ENCODE results near the gene RPL13A. TPM values are rescaled to one million over a fixed set of nuclear protein-coding genes. Genes with fewer than 3 reads are reported as not detected.
"Not testable (repeated sequence)": the region's sequence is repeated elsewhere in the genome, so short reads cannot be mapped to it uniquely, and the experiment has no call there.

The RPL13A gene
- total RNA-seq, 2 donors from 2014 or later, result 4,603 to 5,026 TPM

GRCh38 chr19:49447485-49448431, 39.6 kb upstream of the RPL13A start:
- Mint-ChIP-seq H3K4me1 (ENCODE audit: low read depth) (peaks cover 46% of the 10 kb centered on the region), H3K27me3 (ENCODE audit: low read depth) (peaks cover under 1% of the 10 kb centered on the region), H3K27ac (no peak overlapping the region), H3K9me3 (no peaks in the 10 kb centered on the region), H3K4me3 (no peak overlapping the region), H3K36me3 (ENCODE audit: insufficient read depth in 2 of 2) (peaks cover 10 to 25% of the 10 kb centered on the region in 2 donors)
- ATAC-seq (replicated peaks in 1 of 2) (no peak), DNase-seq (peak in 1 of 2 donors; percentile 36)

GRCh38 chr19:49448432-49448786, 39.0 kb upstream of the RPL13A start:
- H3K36me3 Mint-ChIP-seq (ENCODE audit: insufficient read depth in 2 of 2), result peaks cover 10 to 25% of the 10 kb centered on the region in 2 donors
- no peaks in the 10 kb centered on the region for H3K27me3 Mint-ChIP-seq (ENCODE audit: low read depth)

GRCh38 chr19:49450405-49450804, 37.0 kb upstream of the RPL13A start:
- ATAC-seq (replicated peaks in 1 of 2) (no peak), DNase-seq (no peak)
- no peaks in the 10 kb centered on the region for H3K27me3 Mint-ChIP-seq (ENCODE audit: low read depth)
- H3K4me3 Mint-ChIP-seq, result peak overlapping the region; percentile 98
- peaks cover 10 to 26% of the 10 kb centered on the region in 2 donors for H3K36me3 Mint-ChIP-seq (ENCODE audit: insufficient read depth in 2 of 2)
- no peaks in the 10 kb centered on the region for H3K9me3 Mint-ChIP-seq
- H3K4me1 Mint-ChIP-seq (ENCODE audit: low read depth), result peaks cover 44% of the 10 kb centered on the region
- peak overlapping the region; percentile 97 for H3K27ac Mint-ChIP-seq

More at GRCh38 chr19:49448432-49448786, 39.0 kb upstream of the RPL13A start:
- no peak for DNase-seq
- peak overlapping the region in 1 of 2 donors; percentile 22 for H3K4me3 Mint-ChIP-seq
- H3K4me1 Mint-ChIP-seq (ENCODE audit: low read depth), result peaks cover 50% of the 10 kb centered on the region
- peak overlapping the region; percentile 61 for H3K27ac Mint-ChIP-seq
- H3K9me3 Mint-ChIP-seq, result no peaks in the 10 kb centered on the region
- ATAC-seq (replicated peaks in 1 of 2), result no peak

DNA sequence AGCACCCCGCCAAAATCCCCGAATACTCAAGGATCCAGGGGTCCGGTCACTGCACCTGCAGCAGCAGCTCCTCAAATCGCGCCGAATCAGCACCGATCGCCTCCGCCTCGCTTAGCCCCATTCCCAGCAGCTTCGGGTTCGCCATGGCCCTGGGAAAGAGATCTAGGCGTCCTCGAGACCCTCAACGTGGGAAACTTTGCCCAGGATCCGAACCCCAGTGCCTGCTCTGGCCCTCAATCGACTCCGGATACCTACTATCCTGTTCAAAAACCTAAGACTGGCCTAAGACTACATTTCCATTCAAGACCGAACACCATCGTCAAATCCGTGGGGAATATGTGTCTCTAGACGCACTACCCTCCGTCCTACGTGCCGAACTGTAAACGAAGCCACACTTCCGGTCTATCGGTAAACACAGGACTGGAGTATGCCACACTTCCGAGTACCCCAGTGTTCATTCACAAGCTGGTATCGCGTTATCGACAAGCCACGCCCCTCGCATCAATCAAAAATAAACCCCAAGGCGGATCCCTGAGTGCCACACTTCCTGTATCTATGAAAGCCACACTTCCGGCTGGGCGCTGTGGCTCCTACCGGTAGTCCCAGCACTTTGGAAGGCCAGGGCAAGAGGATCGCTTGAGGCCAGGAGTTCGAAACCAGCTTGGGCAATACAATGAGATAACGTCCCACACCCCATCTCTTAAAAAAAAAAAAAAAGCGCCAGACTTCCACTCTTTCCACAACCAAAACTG, 35.8 kb upstream of the RPL13A start, which contains the start of gene PIH1D1:
TSS of gene PIH1D1 (minus strand) at position 385 of the 752 bp plus-strand sequence. CDS start at position 145, 240 bp downstream.
- H3K4me1 Mint-ChIP-seq (ENCODE audit: low read depth), result peaks cover 43% of the 10 kb centered on the region
- DNase-seq (peak; percentile 93 to 96), ATAC-seq (replicated peaks in 1 of 2) (peak; percentile 71 to 74)
- H3K9me3 Mint-ChIP-seq, result no peaks in the 10 kb centered on the region
- no peaks in the 10 kb centered on the region for H3K27me3 Mint-ChIP-seq (ENCODE audit: low read depth)
- H3K27ac Mint-ChIP-seq, result peak within 1 kb of the TSS; percentile 100
- H3K4me3 Mint-ChIP-seq, result peak within 1 kb of the TSS; percentile 98
- peaks cover 10 to 26% of the 10 kb centered on the region in 2 donors for H3K36me3 Mint-ChIP-seq (ENCODE audit: insufficient read depth in 2 of 2)

- DNase-seq, result peak; percentile 99
- H3K4me1 Mint-ChIP-seq (ENCODE audit: low read depth), result peaks cover 52% of the 10 kb centered on the region
- peak within 1 kb of the TSS; percentile 98 for H3K4me3 Mint-ChIP-seq
- H3K36me3 Mint-ChIP-seq (ENCODE audit: insufficient read depth in 2 of 2), result peaks cover 10 to 27% of the 10 kb centered on the region in 2 donors
- peak within 1 kb of the TSS; percentile 100 for H3K27ac Mint-ChIP-seq
- peak; percentile 91 for ATAC-seq (replicated peaks in 1 of 2)
- H3K27me3 Mint-ChIP-seq (ENCODE audit: low read depth), result no peaks in the 10 kb centered on the region
- no peaks in the 10 kb centered on the region for H3K9me3 Mint-ChIP-seq
These were observed 34.2 kb upstream of the RPL13A start, which contains the start of gene ALDH16A1 for GRCh38 chr19:49453013-49453756. TSS of gene ALDH16A1 (plus strand) at chr19:49453225. CDS start at chr19:49453332, 107 bp downstream.

GRCh38 chr19:49453757-49454240, 33.6 kb upstream of the RPL13A start:
- no peak for ATAC-seq (replicated peaks in 1 of 2)
- Mint-ChIP-seq H3K4me3 (peak overlapping the region; percentile 98), H3K27me3 (ENCODE audit: low read depth) (no peaks in the 10 kb centered on the region), H3K4me1 (ENCODE audit: low read depth) (peaks cover 52% of the 10 kb centered on the region), H3K36me3 (ENCODE audit: insufficient read depth in 2 of 2) (peaks cover 8 to 21% of the 10 kb centered on the region in 2 donors), H3K27ac (peak overlapping the region; percentile 100), H3K9me3 (no peaks in the 10 kb centered on the region)
- no peak for DNase-seq

- Mint-ChIP-seq H3K9me3 (no peaks in the 10 kb centered on the region), H3K27ac (no peak overlapping the region), H3K27me3 (ENCODE audit: low read depth) (no peaks in the 10 kb centered on the region), H3K4me1 (ENCODE audit: low read depth) (peaks cover 37% of the 10 kb centered on the region), H3K4me3 (no peak overlapping the region), H3K36me3 (ENCODE audit: insufficient read depth in 2 of 2) (peaks cover 4 to 9% of the 10 kb centered on the region in 2 donors)
- ATAC-seq (replicated peaks in 1 of 2), result no peak
- DNase-seq, result no peak
These were observed 31.6 kb upstream of the RPL13A start for GRCh38 chr19:49455773-49456172.

DNA sequence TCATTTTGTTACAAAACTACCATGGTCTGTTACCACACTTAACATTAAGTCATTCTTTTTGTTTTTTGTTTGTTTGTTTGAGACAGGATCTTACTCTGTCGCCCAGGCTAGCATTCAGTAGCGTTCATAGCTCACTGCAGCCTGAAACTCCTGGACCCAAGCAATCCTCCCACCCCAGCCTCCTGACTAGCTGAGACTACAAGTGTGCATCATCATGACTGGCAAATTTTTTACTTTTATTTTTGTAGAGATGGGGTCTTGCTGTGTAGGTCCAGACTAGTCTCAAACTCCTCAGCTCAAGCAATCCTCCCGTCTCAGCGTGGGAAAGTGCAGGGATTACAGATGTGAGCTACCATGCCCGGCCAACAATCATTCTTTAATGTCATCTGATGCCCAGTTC, 31.1 kb upstream of the RPL13A start:
- Mint-ChIP-seq H3K36me3 (ENCODE audit: insufficient read depth in 2 of 2) (peaks cover 4 to 8% of the 10 kb centered on the region in 2 donors), H3K4me1 (ENCODE audit: low read depth) (peaks cover 34% of the 10 kb centered on the region), H3K4me3 (no peak overlapping the region), H3K27me3 (ENCODE audit: low read depth) (no peaks in the 10 kb centered on the region), H3K9me3 (no peaks in the 10 kb centered on the region), H3K27ac (peak overlapping the region; percentile 4)
- ATAC-seq (replicated peaks in 1 of 2) (no peak), DNase-seq (no peak)

DNA sequence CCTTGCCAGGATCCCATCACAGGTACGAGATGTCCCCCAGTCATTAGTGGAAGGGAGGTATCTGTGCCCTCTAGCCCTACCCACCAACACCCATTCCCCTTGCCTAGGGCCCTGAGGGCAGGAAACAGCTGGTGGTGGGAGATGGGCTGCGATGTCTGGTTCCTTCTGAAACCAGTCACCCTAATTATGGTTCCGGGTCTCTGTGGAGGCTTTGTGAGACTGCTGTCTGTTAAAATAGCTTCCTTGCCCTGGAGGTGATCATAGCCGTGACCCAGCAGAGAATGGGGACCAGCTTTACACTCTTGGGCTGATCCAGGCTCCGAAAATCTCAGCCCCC, 28.9 kb upstream of the RPL13A start:
- no peak for ATAC-seq (replicated peaks in 1 of 2)

GRCh38 chr19:49459388-49459787, 28.0 kb upstream of the RPL13A start:
- DNase-seq, result no peak
- Mint-ChIP-seq H3K36me3 (ENCODE audit: insufficient read depth in 2 of 2) (peaks cover 0 to 3% of the 10 kb centered on the region in 2 donors), H3K4me1 (ENCODE audit: low read depth) (peaks cover 14% of the 10 kb centered on the region), H3K4me3 (no peak overlapping the region), H3K27ac (no peak overlapping the region), H3K9me3 (no peaks in the 10 kb centered on the region), H3K27me3 (ENCODE audit: low read depth) (no peaks in the 10 kb centered on the region)
- no peak for ATAC-seq (replicated peaks in 1 of 2)

More for the DNA sequence above, 28.9 kb upstream of the RPL13A start:
- DNase-seq, result no peak
- H3K4me1 Mint-ChIP-seq (ENCODE audit: low read depth), result peaks cover 19% of the 10 kb centered on the region
- H3K9me3 Mint-ChIP-seq, result no peaks in the 10 kb centered on the region
- H3K36me3 Mint-ChIP-seq (ENCODE audit: insufficient read depth in 2 of 2), result peaks cover 0 to 4% of the 10 kb centered on the region in 2 donors
- H3K4me3 Mint-ChIP-seq, result no peak overlapping the region
- no peaks in the 10 kb centered on the region for H3K27me3 Mint-ChIP-seq (ENCODE audit: low read depth)
- H3K27ac Mint-ChIP-seq, result no peak overlapping the region

- not testable (repeated sequence) for DNase-seq; H3K36me3 Mint-ChIP-seq (ENCODE audit: insufficient read depth in 2 of 2); H3K4me1 Mint-ChIP-seq (ENCODE audit: low read depth); H3K9me3 Mint-ChIP-seq; H3K4me3 Mint-ChIP-seq; H3K27ac Mint-ChIP-seq; ATAC-seq (replicated peaks in 1 of 2); H3K27me3 Mint-ChIP-seq (ENCODE audit: low read depth)
These were observed 26.3 kb upstream of the RPL13A start for GRCh38 chr19:49461130-49461529.

GRCh38 chr19:49461656-49462055, 25.8 kb upstream of the RPL13A start:
- H3K4me3 Mint-ChIP-seq, result no peak overlapping the region
- no peak for ATAC-seq (replicated peaks in 1 of 2)
- no peaks in the 10 kb centered on the region for H3K9me3 Mint-ChIP-seq
- no peaks in the 10 kb centered on the region for H3K27me3 Mint-ChIP-seq (ENCODE audit: low read depth)
- DNase-seq, result no peak
- peaks cover 0 to 3% of the 10 kb centered on the region in 2 donors for H3K36me3 Mint-ChIP-seq (ENCODE audit: insufficient read depth in 2 of 2)
- peaks cover 9% of the 10 kb centered on the region for H3K4me1 Mint-ChIP-seq (ENCODE audit: low read depth)
- H3K27ac Mint-ChIP-seq, result no peak overlapping the region

Measured in activated T-cell treated with anti-CD3 and anti-CD28 coated beads, Interleukin-2, amount 50 U/mL, for 72 hours (primary cell).